ENCODE results near the gene PITPNC1. TPM values are rescaled to one million over a fixed set of nuclear protein-coding genes. Genes with fewer than 3 reads are reported as not detected.
"Not testable (repeated sequence)": the region's sequence is repeated elsewhere in the genome, so short reads cannot be mapped to it uniquely, and the experiment has no call there.

PITPNC1 gene
- polyA plus RNA-seq, 1 of the 3 experiments (the other 2 are of a cell fraction) = 18.4 TPM

- no peak for TF ChIP-seq REST (IDR thresholded peaks at IDR 0.05; ENCODE audit: low read depth, low read length)
- TF ChIP-seq TAF1 (IDR thresholded peaks at IDR 0.05; ENCODE audit: borderline replicate concordance, low read depth, low read length) = no peak
- TF ChIP-seq IRF3 (IDR thresholded peaks at IDR 0.05; ENCODE audit: low read depth, low read length) = no peak
- no peak for TF ChIP-seq GABPA (IDR thresholded peaks at IDR 0.05; ENCODE audit: low read depth)
- TF ChIP-seq ZBTB33 (IDR thresholded peaks at IDR 0.05; ENCODE audit: borderline replicate concordance, low read depth) = no peak
Measured at GRCh38 chr17:67725807-67726206, 348.7 kb downstream of the PITPNC1 start (continued).

- H3K4me3 ChIP-seq (ENCODE audit: low read depth in 2 of 2, low read length in 1 of 2); H2AFZ ChIP-seq (ENCODE audit: low read depth); H3K9me2 ChIP-seq; POLR2A ChIA-PET; H3K27ac ChIP-seq (ENCODE audit: low read depth in 2 of 2, low read length in 1 of 2); H3K9ac ChIP-seq; H3F3A ChIP-seq (replicated peaks; ENCODE audit: insufficient read depth); H3K4me2 ChIP-seq; H3K4me1 ChIP-seq (ENCODE audit: control insufficient read depth in 1 of 2, insufficient read depth in 2 of 2, low read depth in 1 of 2, low read length in 1 of 2); H3K27me3 ChIP-seq (ENCODE audit: insufficient read depth); H4K20me1 ChIP-seq (ENCODE audit: insufficient read depth); H3K9me3 ChIP-seq; DNase-seq: not testable (repeated sequence)
- Histone ChIP-seq H3K79me2 (ENCODE audit: insufficient read depth) (peaks cover 39% of the 10 kb centered on the region), H3K36me3 (replicated peaks in 1 of 2; ENCODE audit: control insufficient read depth in 1 of 2, insufficient read depth in 2 of 2, low read length in 1 of 2) (peaks cover 60 to 82% of the 10 kb centered on the region in 2 experiments)
- 94% methylated on average over 15 of the region's 15 CpGs for WGBS (ENCODE audit: low lambda C conversion rate)
- CTCF ChIA-PET = interaction anchor here (0.8 kb wide), 1 partner anchor 352 kb away, joined by 3 read pairs; no protein-coding TSS in a partner anchor
Measured at GRCh38 chr17:67727152-67728039, 350.3 kb downstream of the PITPNC1 start.
